Fibroblast of lung (primary cell): Measurements from ENCODE around the gene ZBTB16. TPM values are rescaled to one million over a fixed set of nuclear protein-coding genes. Genes with fewer than 3 reads are reported as not detected.

Experiments used
- DNase-seq, 2 donors: peaks; one replicate each; pipeline versions ENCODE4 v3.0.0 to v3.0.0-alpha.2; 2010; ENCODE audit warnings: low read depth in 2 of 2
- H2AFZ ChIP-seq: 2 replicates; pipeline ENCODE4 v1.5.1; 2012; ENCODE audit warnings: low read length, control low read depth, inconsistent platforms
- H3K27ac ChIP-seq: 2 replicates; pipeline ENCODE4 v1.5.1; 2011; ENCODE audit warnings: low read length, control low read depth; ENCODE audit not compliant: insufficient read depth
- H3K27me3 ChIP-seq: 2 replicates; pipeline ENCODE4 v1.5.1; 2011; ENCODE audit warnings: mild to moderate bottlenecking, low read length; ENCODE audit not compliant: control insufficient read depth, insufficient read depth
- H3K36me3 ChIP-seq: 2 replicates; pipeline ENCODE4 v1.5.1; 2011; ENCODE audit warnings: low read length; ENCODE audit not compliant: control insufficient read depth, insufficient read depth
- H3K4me1 ChIP-seq: 2 replicates; pipeline ENCODE4 v1.5.1; 2011; ENCODE audit warnings: low read length; ENCODE audit not compliant: control insufficient read depth, insufficient read depth; ENCODE audit errors: extremely low read depth
- H3K4me2 ChIP-seq: 2 replicates; pipeline ENCODE4 v1.5.1; 2011; ENCODE audit warnings: low read length, control low read depth; ENCODE audit not compliant: insufficient read depth; ENCODE audit errors: extremely low read depth
- H3K4me3 ChIP-seq, 4 experiments: fragments of 200-600 bp in 1 of 4; sonication (generic) in 1 of 4; replicated peaks in 1 of 4; 2 replicates each; pipeline ENCODE4 v1.5.1; 2011 to 2016; ENCODE audit warnings: low read length in 4 of 4, low read depth in 3 of 4, mild to moderate bottlenecking in 3 of 4, control low read depth in 2 of 4, inconsistent platforms in 1 of 4, mixed read lengths in 1 of 4; ENCODE audit not compliant: insufficient read depth in 1 of 4; ENCODE audit errors: control extremely low read depth in 1 of 4
- H3K79me2 ChIP-seq: 2 replicates; pipeline ENCODE4 v1.5.1; 2012; ENCODE audit warnings: mild to moderate bottlenecking, low read length, inconsistent platforms; ENCODE audit not compliant: control insufficient read depth, insufficient read depth
- H3K9ac ChIP-seq: 2 replicates; pipeline ENCODE4 v1.5.1; 2011; ENCODE audit warnings: mild to moderate bottlenecking, low read length, control low read depth; ENCODE audit not compliant: insufficient read depth
- H3K9me3 ChIP-seq: 2 replicates; pipeline ENCODE4 v1.5.1; 2012; ENCODE audit warnings: low read depth, low read length; ENCODE audit not compliant: control insufficient read depth, insufficient read depth
- H4K20me1 ChIP-seq: 2 replicates; pipeline ENCODE4 v1.5.1; 2011; ENCODE audit warnings: low read length; ENCODE audit not compliant: control insufficient read depth, insufficient read depth; ENCODE audit errors: extremely low read depth
- EZH2 ChIP-seq: IDR thresholded peaks from 2 replicates; pipeline ENCODE4 v1.5.1; 2012; ENCODE audit warnings: low read length, control low read depth, mild to moderate bottlenecking; ENCODE audit errors: missing control alignments
- polyA plus RNA-seq, 2 donors: library from polyadenylated mRNA; depleted of rRNA in 1 of 2; stranded (reverse) in 1 of 2; unstranded in 1 of 2; fragments of >200 nt; gene quantifications; 2 replicates each; pipeline ENCODE4 v1.2.1, GENCODE V29; 2011 to 2012; ENCODE audit warnings: missing spikeins in 1 of 2
- total RNA-seq: library from RNA; depleted of rRNA; stranded (reverse); fragments of >200 nt; gene quantifications from 2 replicates; pipeline ENCODE4 v1.2.1, GENCODE V29; 2014
- TF ChIP-seq, protein P1 (sequence below), 2 donors: IDR thresholded peaks in 1 of 2; conservative IDR thresholded peaks in 1 of 2; 1 replicate in 1 of 2; 2 replicates in 1 of 2; pipeline ENCODE4 v1.5.1; 2011 to 2012; ENCODE audit warnings: low read length in 2 of 2, control low read depth in 1 of 2, inconsistent platforms in 1 of 2, low read depth in 1 of 2, mild to moderate bottlenecking in 1 of 2

ZBTB16 gene
- total and polyA plus RNA-seq, 2 donors (not counting 1 experiment from before 2014, with no cell fraction given) = not detected

DNA sequence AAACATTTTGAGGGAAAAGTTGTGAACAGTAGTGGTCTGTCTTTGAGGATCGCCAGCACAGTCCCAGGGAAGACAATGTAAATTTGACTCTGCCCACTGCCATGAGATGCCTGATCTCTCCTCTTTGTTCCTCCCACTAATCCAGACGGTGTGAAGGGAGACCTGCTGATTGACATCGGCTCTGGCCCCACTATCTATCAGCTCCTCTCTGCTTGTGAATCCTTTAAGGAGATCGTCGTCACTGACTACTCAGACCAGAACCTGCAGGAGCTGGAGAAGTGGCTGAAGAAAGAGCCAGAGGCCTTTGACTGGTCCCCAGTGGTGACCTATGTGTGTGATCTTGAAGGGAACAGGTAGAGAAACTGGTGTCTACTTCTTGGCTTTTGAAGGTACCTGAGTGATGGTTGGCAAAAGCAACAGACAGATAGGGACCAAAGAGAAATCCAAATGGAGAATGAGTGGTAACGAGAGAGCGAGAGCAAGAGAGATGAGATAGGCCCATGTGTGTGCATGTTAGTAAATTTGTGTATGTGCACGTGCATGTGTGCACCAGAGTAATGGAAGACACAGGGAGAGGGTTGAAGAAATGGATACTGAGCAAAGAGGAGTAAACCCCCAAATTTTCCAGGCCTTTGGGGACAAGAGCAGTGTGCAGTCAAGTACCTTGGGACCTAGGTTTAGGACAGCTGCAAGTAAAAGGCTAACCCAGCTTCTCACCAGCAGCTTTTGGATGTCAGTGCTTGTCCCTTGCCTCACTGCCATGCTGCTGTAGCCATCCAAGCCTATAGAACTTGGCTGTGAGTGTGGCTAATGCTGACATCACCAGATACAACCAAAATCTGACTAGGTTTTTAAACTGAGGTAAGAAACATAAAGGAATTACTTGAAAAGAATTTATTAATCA is 238.5 kb downstream of the ZBTB16 start:
- H3K79me2 ChIP-seq = peaks cover 35% of the 10 kb centered on the region
- H3K9ac ChIP-seq = peak overlapping the region; percentile 10
- H3K4me2 ChIP-seq = peak overlapping the region; percentile 80
- H3K4me3 ChIP-seq = peak overlapping the region; percentile 55 to 88 (median 65)
- H4K20me1 ChIP-seq = no peaks in the 10 kb centered on the region
- no peaks in the 10 kb centered on the region for H3K36me3 ChIP-seq
- peaks cover 8% of the 10 kb centered on the region for H3K4me1 ChIP-seq
- H3K27me3 ChIP-seq = no peaks in the 10 kb centered on the region
- H3K9me3 ChIP-seq = no peaks in the 10 kb centered on the region
- peak in 1 of 2 donors; percentile 51 for DNase-seq
- peak overlapping the region; percentile 96 for H3K27ac ChIP-seq
- TF ChIP-seq, protein P1, sequence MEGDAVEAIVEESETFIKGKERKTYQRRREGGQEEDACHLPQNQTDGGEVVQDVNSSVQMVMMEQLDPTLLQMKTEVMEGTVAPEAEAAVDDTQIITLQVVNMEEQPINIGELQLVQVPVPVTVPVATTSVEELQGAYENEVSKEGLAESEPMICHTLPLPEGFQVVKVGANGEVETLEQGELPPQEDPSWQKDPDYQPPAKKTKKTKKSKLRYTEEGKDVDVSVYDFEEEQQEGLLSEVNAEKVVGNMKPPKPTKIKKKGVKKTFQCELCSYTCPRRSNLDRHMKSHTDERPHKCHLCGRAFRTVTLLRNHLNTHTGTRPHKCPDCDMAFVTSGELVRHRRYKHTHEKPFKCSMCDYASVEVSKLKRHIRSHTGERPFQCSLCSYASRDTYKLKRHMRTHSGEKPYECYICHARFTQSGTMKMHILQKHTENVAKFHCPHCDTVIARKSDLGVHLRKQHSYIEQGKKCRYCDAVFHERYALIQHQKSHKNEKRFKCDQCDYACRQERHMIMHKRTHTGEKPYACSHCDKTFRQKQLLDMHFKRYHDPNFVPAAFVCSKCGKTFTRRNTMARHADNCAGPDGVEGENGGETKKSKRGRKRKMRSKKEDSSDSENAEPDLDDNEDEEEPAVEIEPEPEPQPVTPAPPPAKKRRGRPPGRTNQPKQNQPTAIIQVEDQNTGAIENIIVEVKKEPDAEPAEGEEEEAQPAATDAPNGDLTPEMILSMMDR (conservative IDR thresholded peaks at IDR 0.05 in 1 of 2, IDR thresholded peaks at IDR 0.05 in 1 of 2; ENCODE audit: low read depth in 1 of 2, low read length in 2 of 2) = no peak
- TF ChIP-seq EZH2 = no peak
- H2AFZ ChIP-seq = no peak overlapping the region

DNA sequence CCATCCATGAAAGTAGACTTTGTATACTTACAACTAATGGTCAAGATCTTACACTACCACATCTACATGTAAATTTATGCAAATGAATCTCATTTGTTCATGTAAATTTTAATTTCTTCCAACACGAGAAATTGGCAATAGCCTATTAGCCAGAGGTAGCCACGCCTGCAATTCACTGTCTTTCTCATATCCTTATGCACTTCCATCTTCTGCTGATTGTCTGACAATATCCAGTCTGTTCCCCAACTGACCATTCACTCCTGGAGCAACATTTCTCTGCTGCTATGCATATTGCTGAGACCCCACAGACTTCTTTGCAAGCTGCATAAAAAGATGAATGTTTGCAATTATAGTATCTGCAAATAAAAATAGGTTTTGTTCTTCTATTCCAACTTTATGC is 239.2 kb downstream of the ZBTB16 start:
- Histone ChIP-seq H3K9ac (no peak overlapping the region), H3K4me1 (peaks cover 8% of the 10 kb centered on the region)

More for the DNA sequence above, 239.2 kb downstream of the ZBTB16 start:
- Histone ChIP-seq H3K79me2 (peaks cover 36% of the 10 kb centered on the region), H3K4me2 (peak overlapping the region; percentile 70), H4K20me1 (no peaks in the 10 kb centered on the region), H3K27me3 (no peaks in the 10 kb centered on the region), H3K9me3 (no peaks in the 10 kb centered on the region), H3K27ac (no peak overlapping the region), H3K36me3 (no peaks in the 10 kb centered on the region), H3K4me3 (peak overlapping the region; percentile 55 to 88 (median 65)), H2AFZ (no peak overlapping the region)
- no peak for DNase-seq
- TF ChIP-seq EZH2 = no peak
- TF ChIP-seq, protein P1 (conservative IDR thresholded peaks at IDR 0.05 in 1 of 2, IDR thresholded peaks at IDR 0.05 in 1 of 2; ENCODE audit: low read depth in 1 of 2, low read length in 2 of 2) = no peak

Other genes with a start within 250 kb of the ZBTB16 start
- 37.7 and 38.0 TPM in 2 replicates for gene USP28, start 184.1 kb upstream of the ZBTB16 start, total RNA-seq
- 22.4 and 27.4 TPM in 2 replicates for gene USP28, start 184.1 kb upstream of the ZBTB16 start, polyA plus RNA-seq
- gene HTR3B, start 154.9 kb upstream of the ZBTB16 start, total RNA-seq = not detected in 2 replicates
- gene HTR3B, start 154.9 kb upstream of the ZBTB16 start, polyA plus RNA-seq = not detected in 2 replicates
- gene HTR3A, start 84.6 kb upstream of the ZBTB16 start, total RNA-seq = not detected in 2 replicates
- gene HTR3A, start 84.6 kb upstream of the ZBTB16 start, polyA plus RNA-seq = not detected in 2 replicates
- gene NNMT, start 236.7 kb downstream of the ZBTB16 start, total RNA-seq = 639 and 883 TPM in 2 replicates
- 156 and 194 TPM in 2 replicates for gene NNMT, start 236.7 kb downstream of the ZBTB16 start, polyA plus RNA-seq